Measurements from ENCODE around the gene TRMT2B.

GRCh38 chrX:101040197-101040596, 11.7 kb downstream of the TRMT2B start:
- TF ChIP-seq, protein P1, sequence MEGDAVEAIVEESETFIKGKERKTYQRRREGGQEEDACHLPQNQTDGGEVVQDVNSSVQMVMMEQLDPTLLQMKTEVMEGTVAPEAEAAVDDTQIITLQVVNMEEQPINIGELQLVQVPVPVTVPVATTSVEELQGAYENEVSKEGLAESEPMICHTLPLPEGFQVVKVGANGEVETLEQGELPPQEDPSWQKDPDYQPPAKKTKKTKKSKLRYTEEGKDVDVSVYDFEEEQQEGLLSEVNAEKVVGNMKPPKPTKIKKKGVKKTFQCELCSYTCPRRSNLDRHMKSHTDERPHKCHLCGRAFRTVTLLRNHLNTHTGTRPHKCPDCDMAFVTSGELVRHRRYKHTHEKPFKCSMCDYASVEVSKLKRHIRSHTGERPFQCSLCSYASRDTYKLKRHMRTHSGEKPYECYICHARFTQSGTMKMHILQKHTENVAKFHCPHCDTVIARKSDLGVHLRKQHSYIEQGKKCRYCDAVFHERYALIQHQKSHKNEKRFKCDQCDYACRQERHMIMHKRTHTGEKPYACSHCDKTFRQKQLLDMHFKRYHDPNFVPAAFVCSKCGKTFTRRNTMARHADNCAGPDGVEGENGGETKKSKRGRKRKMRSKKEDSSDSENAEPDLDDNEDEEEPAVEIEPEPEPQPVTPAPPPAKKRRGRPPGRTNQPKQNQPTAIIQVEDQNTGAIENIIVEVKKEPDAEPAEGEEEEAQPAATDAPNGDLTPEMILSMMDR (IDR thresholded peaks at IDR 0.05 in 4 of 5, conservative IDR thresholded peaks at IDR 0.05 in 1 of 5): no peak
- TF ChIP-seq POLR2A (IDR thresholded peaks at IDR 0.05): no peak

Data from gastrocnemius medialis (tissue), 4 donors.